H9 (cell line): Measurements from ENCODE around the gene GPR84. TPM values are rescaled to one million over a fixed set of nuclear protein-coding genes. Genes with fewer than 3 reads are reported as not detected.

Experiments used
- DNase-seq: peaks from one replicate; pipeline ENCODE4 v3.0.0-alpha.2; 2017
- H2AFZ ChIP-seq: one replicate; pipeline ENCODE4 v1.6.1; 2013; ENCODE audit warnings: mild to moderate bottlenecking, low read length, control low read depth, moderate library complexity
- H2AK5ac ChIP-seq: 2 replicates; pipeline ENCODE4 v1.6.1; 2013; ENCODE audit warnings: low read length, control low read depth, mixed read lengths; ENCODE audit not compliant: insufficient read length
- H2BK120ac ChIP-seq: one replicate; pipeline ENCODE4 v1.6.1; 2013; ENCODE audit warnings: low read depth, mild to moderate bottlenecking, low read length, control low read depth, inconsistent platforms; ENCODE audit not compliant: poor library complexity, severe bottlenecking
- H2BK12ac ChIP-seq: 2 replicates; pipeline ENCODE4 v1.6.1; 2013; ENCODE audit warnings: low read length, control low read depth, mixed read lengths, low read depth; ENCODE audit not compliant: insufficient read length
- H2BK15ac ChIP-seq: 2 replicates; pipeline ENCODE4 v1.6.1; 2013; ENCODE audit warnings: low read depth, low read length, control low read depth
- H2BK20ac ChIP-seq: one replicate; pipeline ENCODE4 v1.6.1; 2013; ENCODE audit warnings: low read depth, mild to moderate bottlenecking, low read length, control low read depth, inconsistent platforms; ENCODE audit not compliant: poor library complexity, severe bottlenecking
- H2BK5ac ChIP-seq: 2 replicates; pipeline ENCODE4 v1.6.1; 2013; ENCODE audit warnings: low read length, control low read depth, mixed read lengths; ENCODE audit not compliant: insufficient read length
- H3K14ac ChIP-seq: 2 replicates; pipeline ENCODE4 v1.6.1; 2013; ENCODE audit warnings: low read length, control low read depth; ENCODE audit not compliant: insufficient read depth
- H3K18ac ChIP-seq: 2 replicates; pipeline ENCODE4 v1.6.1; 2013; ENCODE audit warnings: low read depth, mild to moderate bottlenecking, mixed read lengths, low read length, control low read depth; ENCODE audit not compliant: insufficient read length
- H3K23ac ChIP-seq: 2 replicates; pipeline ENCODE4 v1.6.1; 2013; ENCODE audit warnings: low read length, control low read depth, mixed read lengths, low read depth; ENCODE audit not compliant: insufficient read length
- H3K23me2 ChIP-seq: 2 replicates; pipeline ENCODE4 v1.6.1; 2013; ENCODE audit warnings: low read depth, mild to moderate bottlenecking, mixed read lengths, low read length, control low read depth; ENCODE audit not compliant: insufficient read length, poor library complexity, severe bottlenecking
- H3K27ac ChIP-seq: 2 replicates; pipeline ENCODE4 v1.5.1; 2013; ENCODE audit warnings: low read length, control low read depth, mixed read lengths, low read depth; ENCODE audit not compliant: insufficient read length
- H3K27me3 ChIP-seq: 2 replicates; pipeline ENCODE4 v1.6.1; 2013; ENCODE audit warnings: low read length, control low read depth, inconsistent platforms; ENCODE audit not compliant: insufficient read depth
- H3K4ac ChIP-seq: 2 replicates; pipeline ENCODE4 v1.6.1; 2013; ENCODE audit warnings: low read depth, mild to moderate bottlenecking, control low read depth, inconsistent platforms, low read length, moderate library complexity
- H3K4me1 ChIP-seq: 2 replicates; pipeline ENCODE4 v1.6.1; 2013; ENCODE audit warnings: low read length, control low read depth, inconsistent platforms; ENCODE audit not compliant: insufficient read depth
- H3K4me2 ChIP-seq: 2 replicates; pipeline ENCODE4 v1.6.1; 2013; ENCODE audit warnings: low read length, control low read depth, mixed read lengths; ENCODE audit not compliant: insufficient read length, insufficient read depth
- H3K56ac ChIP-seq: 2 replicates; pipeline ENCODE4 v1.6.1; 2013; ENCODE audit warnings: low read depth, mild to moderate bottlenecking, mixed read lengths, low read length, control low read depth; ENCODE audit not compliant: insufficient read length
- H3K79me1 ChIP-seq: 2 replicates; pipeline ENCODE4 v1.6.1; 2013; ENCODE audit warnings: low read depth, mild to moderate bottlenecking, moderate library complexity, low read length, control low read depth, inconsistent platforms; ENCODE audit not compliant: insufficient read depth, poor library complexity, severe bottlenecking
- H3K79me2 ChIP-seq: 2 replicates; pipeline ENCODE4 v1.6.1; 2013; ENCODE audit warnings: low read length, control low read depth, inconsistent platforms; ENCODE audit not compliant: insufficient read depth
- H3K9ac ChIP-seq: 2 replicates; pipeline ENCODE4 v1.6.1; 2013; ENCODE audit warnings: low read length, control low read depth, mixed read lengths; ENCODE audit not compliant: insufficient read length; ENCODE audit errors: extremely low read depth
- H3K9me3 ChIP-seq: one replicate; pipeline ENCODE4 v1.6.1; 2013; ENCODE audit warnings: low read depth, low read length, inconsistent platforms; ENCODE audit not compliant: control insufficient read depth
- H3T11ph ChIP-seq: one replicate; pipeline ENCODE4 v1.6.1; 2013; ENCODE audit warnings: mild to moderate bottlenecking, low read length, control low read depth, inconsistent platforms
- H4K20me1 ChIP-seq: one replicate; pipeline ENCODE4 v1.6.1; 2013; ENCODE audit not compliant: control insufficient read depth, insufficient read length, insufficient read depth
- H4K5ac ChIP-seq: 2 replicates; pipeline ENCODE4 v1.6.1; 2013; ENCODE audit warnings: low read depth, mild to moderate bottlenecking, mixed read lengths, low read length, control low read depth; ENCODE audit not compliant: insufficient read length
- H4K8ac ChIP-seq: replicated peaks from 2 replicates; pipeline ENCODE4 v1.6.1; 2013; ENCODE audit warnings: low read length, control low read depth, mixed read lengths, low read depth; ENCODE audit not compliant: insufficient read length
- H4K91ac ChIP-seq: 2 replicates; pipeline ENCODE4 v1.6.1; 2013; ENCODE audit warnings: low read depth, mild to moderate bottlenecking, moderate library complexity, mixed read lengths, low read length, control low read depth; ENCODE audit not compliant: insufficient read length
- H3K27ac Mint-ChIP-seq, 3 experiments: 2 replicates in 2 of 3; 3 replicates in 1 of 3; pipeline ENCODE4 v1.8.0; 2020 to 2021; ENCODE audit warnings: mixed read lengths in 3 of 3, mild to moderate bottlenecking in 1 of 3, moderate library complexity in 1 of 3
- H3K27me3 Mint-ChIP-seq: 2 replicates; pipeline ENCODE4 v1.8.0; 2021; ENCODE audit warnings: low read depth, mild to moderate bottlenecking, moderate library complexity, mixed read lengths
- H3K36me3 Mint-ChIP-seq, 3 experiments: 2 replicates in 2 of 3; 3 replicates in 1 of 3; pipeline ENCODE4 v1.8.0; 2020 to 2021; ENCODE audit warnings: low read depth in 3 of 3, mixed read lengths in 3 of 3; ENCODE audit not compliant: insufficient read depth in 1 of 3
- H3K4me1 Mint-ChIP-seq, 2 experiments: 2 replicates each; pipeline ENCODE4 v1.8.0; 2020; ENCODE audit warnings: mixed read lengths in 2 of 2
- H3K4me3 Mint-ChIP-seq, 2 experiments: 2 replicates in 1 of 2; 3 replicates in 1 of 2; pipeline ENCODE4 v1.8.0; 2020 to 2021; ENCODE audit warnings: mild to moderate bottlenecking in 2 of 2, mixed read lengths in 2 of 2, moderate library complexity in 1 of 2
- H3K9me3 Mint-ChIP-seq, 2 experiments: 2 replicates in 1 of 2; 3 replicates in 1 of 2; pipeline ENCODE4 v1.8.0; 2020; ENCODE audit warnings: mild to moderate bottlenecking in 2 of 2, mixed read lengths in 2 of 2, moderate library complexity in 1 of 2
- CTCF ChIP-seq: fragments of 200-600 bp; sonication (generic); conservative IDR thresholded peaks from 3 replicates; pipeline ENCODE4 v1.8.0; 2021; ENCODE audit warnings: antibody characterized with exemption, mild to moderate bottlenecking
- WGBS: extraction: QIAGEN DNeasy Blood & Tissue Kit; methylation state at CpG from one replicate; pipeline ENCODE4 v1.1.7; 2013; ENCODE audit warnings: missing lambda C conversion rate, low lambda C conversion rate, mixed read lengths; ENCODE audit not compliant: insufficient read length; ENCODE audit errors: extremely low coverage; 5-methylcytosine and 5-hydroxymethylcytosine counted together
- total RNA-seq: library from RNA; stranded (reverse); gene quantifications from 2 replicates; pipeline ENCODE4 v1.2.1, GENCODE V29; 2021

The GPR84 gene
- total RNA-seq, 1 experiment from 2014 or later: not detected

- H3K27ac Mint-ChIP-seq: no peak overlapping the region
Measured at GRCh38 chr12:54358945-54359761, 5.1 kb downstream of the GPR84 start.

More at GRCh38 chr12:54358945-54359761, 5.1 kb downstream of the GPR84 start:
- Mint-ChIP-seq H3K36me3 (no peaks in the 10 kb centered on the region; a peak in 1 of 7 replicates), H3K4me1 (peaks cover 6 to 7% of the 10 kb centered on the region in 2 experiments), H3K9me3 (no peaks in the 10 kb centered on the region), H3K4me3 (no peak overlapping the region), H3K27me3 (peaks cover 15% of the 10 kb centered on the region)
- no CpG with 5 or more reads among the region's 40 CpGs for WGBS
- H3K56ac ChIP-seq: no peak overlapping the region
- peaks cover 11% of the 10 kb centered on the region for H3K23me2 ChIP-seq
- no peak overlapping the region for H3T11ph ChIP-seq
- H3K4me2 ChIP-seq: peak overlapping the region; percentile 98
- DNase-seq: peak; percentile 100
- no peaks in the 10 kb centered on the region for H3K79me2 ChIP-seq
- no peak overlapping the region for H3K23ac ChIP-seq
- no peak overlapping the region for H3K14ac ChIP-seq
- TF ChIP-seq CTCF: no peak
- H3K9me3 ChIP-seq: no peaks in the 10 kb centered on the region
- no peak overlapping the region for H4K91ac ChIP-seq
- no peak overlapping the region for H2AFZ ChIP-seq
- no peak overlapping the region for H2BK15ac ChIP-seq
- H3K18ac ChIP-seq: peak overlapping the region; percentile 15
- peaks cover 5% of the 10 kb centered on the region; the same call in 1 of the 2 replicates for H3K4me1 ChIP-seq
- H3K4ac ChIP-seq: no peak overlapping the region
- H4K8ac ChIP-seq: no peak overlapping the region
- H2BK5ac ChIP-seq: no peak overlapping the region
- no peak overlapping the region for H4K5ac ChIP-seq
- no peaks in the 10 kb centered on the region for H3K27me3 ChIP-seq
- H2AK5ac ChIP-seq: no peak overlapping the region
- H2BK12ac ChIP-seq: no peak overlapping the region
- peaks cover 3% of the 10 kb centered on the region for H4K20me1 ChIP-seq
- peak overlapping the region; percentile 59 for H3K9ac ChIP-seq
- no peak overlapping the region for H2BK20ac ChIP-seq
- H3K79me1 ChIP-seq: no peaks in the 10 kb centered on the region
- H3K27ac ChIP-seq: no peak overlapping the region
- H2BK120ac ChIP-seq: no peak overlapping the region
